ENCODE data around the gene POC5. TPM values are rescaled to one million over a fixed set of nuclear protein-coding genes. Genes with fewer than 3 reads are reported as not detected.

The POC5 gene
- total RNA-seq, 3 donors from 2014 or later, result 7.7 to 13.3 (median 9.5) TPM

GRCh38 chr5:75659791-75660450, 57.3 kb downstream of the POC5 start:
- H3K4me3 ChIP-seq, result no peak overlapping the region
- no peaks in the 10 kb centered on the region for H3K36me3 ChIP-seq (ENCODE audit: low read depth)
- ATAC-seq, result no peak

GRCh38 chr5:75656311-75657003, 60.8 kb downstream of the POC5 start:
- no peak overlapping the region for H3K4me3 ChIP-seq
- H3K4me1 ChIP-seq (ENCODE audit: low read depth), result no peaks in the 10 kb centered on the region
- H3K9me3 ChIP-seq, result no peaks in the 10 kb centered on the region
- no peaks in the 10 kb centered on the region for H3K36me3 ChIP-seq (ENCODE audit: low read depth)
- no peak for TF ChIP-seq CTCF (IDR thresholded peaks at IDR 0.05)
- DNase-seq, result peak in 1 of 3 donors; percentile 33
- peak; percentile 48 for ATAC-seq
- intact Hi-C loops (cut with DNase I, micrococcal nuclease), result no loop called here

More at GRCh38 chr5:75659791-75660450, 57.3 kb downstream of the POC5 start:
- intact Hi-C loops (cut with DNase I, micrococcal nuclease), result no loop called here
- H3K4me1 ChIP-seq (ENCODE audit: low read depth), result no peaks in the 10 kb centered on the region
- DNase-seq, result no peak
- no peaks in the 10 kb centered on the region for H3K9me3 ChIP-seq
- TF ChIP-seq CTCF (IDR thresholded peaks at IDR 0.05), result no peak

- DNase-seq (no peak), ATAC-seq (no peak)
- intact Hi-C loops (cut with DNase I, micrococcal nuclease), result no loop called here
- no peak for TF ChIP-seq CTCF (IDR thresholded peaks at IDR 0.05)
- H3K9me3 ChIP-seq, result no peaks in the 10 kb centered on the region
- H3K36me3 ChIP-seq (ENCODE audit: low read depth), result no peaks in the 10 kb centered on the region
- H3K4me1 ChIP-seq (ENCODE audit: low read depth), result no peaks in the 10 kb centered on the region
- no peak overlapping the region for H3K4me3 ChIP-seq
Measured at GRCh38 chr5:75654693-75655295, 62.4 kb downstream of the POC5 start.

GRCh38 chr5:75653521-75653920, 63.7 kb downstream of the POC5 start:
- no peak for TF ChIP-seq CTCF (IDR thresholded peaks at IDR 0.05)
- no peaks in the 10 kb centered on the region for H3K9me3 ChIP-seq
- H3K36me3 ChIP-seq (ENCODE audit: low read depth), result no peaks in the 10 kb centered on the region
- H3K4me1 ChIP-seq (ENCODE audit: low read depth), result no peaks in the 10 kb centered on the region
- no peak for DNase-seq
- ATAC-seq, result no peak
- intact Hi-C loops (cut with DNase I, micrococcal nuclease), result no loop called here
- H3K4me3 ChIP-seq, result no peak overlapping the region

- TF ChIP-seq CTCF (IDR thresholded peaks at IDR 0.05), result no peak
- peak; percentile 78 for ATAC-seq
- Histone ChIP-seq H3K4me3 (no peak overlapping the region), H3K36me3 (ENCODE audit: low read depth) (no peaks in the 10 kb centered on the region), H3K4me1 (ENCODE audit: low read depth) (no peaks in the 10 kb centered on the region), H3K9me3 (no peaks in the 10 kb centered on the region)
- intact Hi-C loops (cut with DNase I, micrococcal nuclease), result no loop called here
- no peak for DNase-seq
Measured at GRCh38 chr5:75651575-75652238, 65.5 kb downstream of the POC5 start.

Data from mucosa of descending colon (tissue), 3 donors.